SK-N-SH (cell line): ENCODE results near the gene ESF1. TPM values are rescaled to one million over a fixed set of nuclear protein-coding genes. Genes with fewer than 3 reads are reported as not detected.

Source experiments
- CTCF ChIA-PET: fragments of 300-600, 350-600 bp; formaldehyde crosslinking; extraction: SDS; loops from one replicate; lab custom pipeline; 2021; lab: Yijun Ruan, JAX
- POLR2A ChIA-PET: fragments of 350-600 bp; sonication (Branson Sonifier 250); formaldehyde crosslinking; extraction: SDS; loops from one replicate; lab custom pipeline; 2020; ENCODE audit warnings: antibody characterized with exemption, inconsistent platforms; lab: Yijun Ruan, JAX
- DNase-seq: peaks from one replicate; pipeline ENCODE4 v3.0.0; 2012
- H2AFZ ChIP-seq: fragments of 200-600 bp; sonication (generic); 2 replicates; pipeline ENCODE4 v1.8.1; 2016; ENCODE audit warnings: antibody characterized with exemption, mild to moderate bottlenecking, low read depth
- H3F3A ChIP-seq: fragments of 200-600 bp; sonication (generic); replicated peaks from 2 replicates; pipeline ENCODE3; 2016; ENCODE audit warnings: antibody characterized with exemption, mild to moderate bottlenecking; ENCODE audit not compliant: insufficient read depth
- H3K27ac ChIP-seq, 2 experiments: fragments of 200-500 bp in 1 of 2; fragments of 200-600 bp in 1 of 2; sonication (Bioruptor generic) in 1 of 2; sonication (generic), shearing (Covaris generic) in 1 of 2; 2 replicates each; pipeline versions ENCODE4 v1.5.1 to v1.6.1; 2014 to 2016; ENCODE audit warnings: low read depth in 2 of 2, inconsistent platforms in 1 of 2, low read length in 1 of 2, mild to moderate bottlenecking in 1 of 2, mixed read lengths in 1 of 2
- H3K27me3 ChIP-seq: fragments of 200-600 bp; sonication (generic), shearing (Covaris generic); 2 replicates; pipeline ENCODE4 v1.6.1; 2016; ENCODE audit warnings: mixed run types; ENCODE audit not compliant: insufficient read depth
- H3K36me3 ChIP-seq, 2 experiments: fragments of 200-500 bp in 1 of 2; fragments of 200-600 bp in 1 of 2; sonication (Bioruptor generic) in 1 of 2; sonication (generic) in 1 of 2; replicated peaks in 1 of 2; 2 replicates each; pipeline versions ENCODE3 to v1.5.1; 2014 to 2016; ENCODE audit warnings: low read length in 1 of 2, mild to moderate bottlenecking in 1 of 2; ENCODE audit not compliant: insufficient read depth in 2 of 2, control insufficient read depth in 1 of 2
- H3K4me1 ChIP-seq, 2 experiments: fragments of 200-500 bp in 1 of 2; fragments of 200-600 bp in 1 of 2; sonication (Bioruptor generic) in 1 of 2; sonication (generic), shearing (Covaris generic) in 1 of 2; 2 replicates each; pipeline versions ENCODE4 v1.5.1 to v1.6.1; 2014 to 2016; ENCODE audit warnings: low read depth in 1 of 2, low read length in 1 of 2, mixed run types in 1 of 2; ENCODE audit not compliant: insufficient read depth in 2 of 2, control insufficient read depth in 1 of 2
- H3K4me2 ChIP-seq: fragments of 200-600 bp; sonication (generic), shearing (Covaris generic); 2 replicates; pipeline ENCODE4 v1.6.1; 2017; ENCODE audit warnings: mixed run types
- H3K4me3 ChIP-seq, 2 experiments: fragments of 200-500 bp in 1 of 2; fragments of 200-600 bp in 1 of 2; sonication (Bioruptor generic) in 1 of 2; sonication (generic), shearing (Covaris generic) in 1 of 2; 2 replicates each; pipeline versions ENCODE4 v1.5.1 to v1.8.1; 2014 to 2016; ENCODE audit warnings: low read depth in 2 of 2, inconsistent platforms in 1 of 2, low read length in 1 of 2, mild to moderate bottlenecking in 1 of 2, mixed read lengths in 1 of 2, moderate library complexity in 1 of 2
- H3K79me2 ChIP-seq: fragments of 200-600 bp; sonication (generic); 2 replicates; pipeline ENCODE4 v1.8.1; 2017; ENCODE audit warnings: mild to moderate bottlenecking; ENCODE audit not compliant: insufficient read depth
- H3K9ac ChIP-seq: fragments of 200-600 bp; sonication (generic); 2 replicates; pipeline ENCODE4 v1.6.1; 2017; ENCODE audit warnings: mixed run types
- H3K9me2 ChIP-seq: fragments of 200-600 bp; sonication (generic); 2 replicates; pipeline ENCODE4 v1.6.1; 2017; ENCODE audit warnings: mixed run types
- H3K9me3 ChIP-seq: fragments of 200-600 bp; sonication (generic); 2 replicates; pipeline ENCODE4 v1.6.1; 2017; ENCODE audit warnings: mixed run types, mild to moderate bottlenecking, moderate library complexity
- H4K20me1 ChIP-seq: fragments of 200-600 bp; sonication (generic); 2 replicates; pipeline ENCODE4 v1.6.1; 2017; ENCODE audit warnings: mild to moderate bottlenecking, mixed run types; ENCODE audit not compliant: insufficient read depth
- CTCF ChIP-seq: fragments of 200-600 bp; sonication (generic); IDR thresholded peaks from 2 replicates; pipeline ENCODE4 v1.6.1; 2017; ENCODE audit warnings: antibody characterized with exemption, mild to moderate bottlenecking, moderate library complexity
- EP300 ChIP-seq, 2 experiments: IDR thresholded peaks; 2 replicates each; pipeline versions ENCODE4 v1.4.0 to v1.6.1; 2012; ENCODE audit warnings: borderline replicate concordance in 1 of 2, low read depth in 1 of 2, low read length in 1 of 2
- FOXM1 ChIP-seq: IDR thresholded peaks from 2 replicates; pipeline ENCODE4 v1.4.0; 2012; ENCODE audit warnings: low read depth, mild to moderate bottlenecking
- GABPA ChIP-seq: IDR thresholded peaks from 2 replicates; pipeline ENCODE4 v1.4.0; 2012; ENCODE audit warnings: low read depth, mild to moderate bottlenecking
- IRF3 ChIP-seq: fragments of 150-350 bp; IDR thresholded peaks from 2 replicates; pipeline ENCODE4 v1.6.1; 2016; ENCODE audit warnings: mild to moderate bottlenecking, low read depth, low read length
- JUND ChIP-seq: IDR thresholded peaks from 2 replicates; pipeline ENCODE4 v1.4.0; 2012
- MAX ChIP-seq: IDR thresholded peaks from 2 replicates; pipeline ENCODE4 v1.4.0; 2012; ENCODE audit warnings: low read depth
- MXI1 ChIP-seq: IDR thresholded peaks from 2 replicates; pipeline ENCODE4 v1.6.1; 2012; ENCODE audit warnings: mild to moderate bottlenecking, low read depth, low read length, improper control_type of control experiment
- RAD21 ChIP-seq: IDR thresholded peaks from 2 replicates; pipeline ENCODE4 v1.6.1; 2012; ENCODE audit warnings: mild to moderate bottlenecking, low read length
- REST ChIP-seq: IDR thresholded peaks from 2 replicates; pipeline ENCODE4 v1.6.1; 2012; ENCODE audit warnings: mild to moderate bottlenecking, low read depth, low read length, moderate library complexity
- RFX5 ChIP-seq: IDR thresholded peaks from 2 replicates; pipeline ENCODE4 v1.6.1; 2012; ENCODE audit warnings: mild to moderate bottlenecking, improper control_type of control experiment, low read length
- RXRA ChIP-seq: IDR thresholded peaks from 2 replicates; pipeline ENCODE4 v1.4.0; 2012; ENCODE audit warnings: low read depth, mild to moderate bottlenecking, borderline replicate concordance
- SIN3A ChIP-seq: IDR thresholded peaks from 2 replicates; pipeline ENCODE4 v1.6.1; 2012; ENCODE audit warnings: low read depth, mild to moderate bottlenecking, low read length, moderate library complexity, borderline replicate concordance
- SMC3 ChIP-seq: IDR thresholded peaks from 2 replicates; pipeline ENCODE4 v1.6.1; 2012; ENCODE audit warnings: low read depth, low read length, improper control_type of control experiment
- WGBS: methylation state at CpG from one replicate; pipeline ENCODE4 v1.1.6; 2017; ENCODE audit warnings: low lambda C conversion rate; 5-methylcytosine and 5-hydroxymethylcytosine counted together
- polyA plus RNA-seq, 3 experiments: library from polyadenylated mRNA; depleted of rRNA; stranded (reverse); fragments of >200 nt; gene quantifications; 2 replicates each; pipeline ENCODE4 v1.2.3, GENCODE V29; 2012

The ESF1 gene
- polyA plus RNA-seq, 1 of the 3 experiments (the other 2 are of a cell fraction) = 1.4 TPM

- POLR2A ChIA-PET = no interaction called here
These were observed 12.8 kb downstream of the ESF1 start for GRCh38 chr20:13771853-13772453.

GRCh38 chr20:13770141-13770540, 14.6 kb downstream of the ESF1 start:
- H4K20me1 ChIP-seq = no peaks in the 10 kb centered on the region
- CTCF ChIA-PET = interaction anchor here (2.1 to 4.4 kb wide), 3 partner anchors 223 to 445 kb away, joined by 8 to 34 read pairs (median 9); no protein-coding TSS in a partner anchor
- H3K27me3 ChIP-seq = no peaks in the 10 kb centered on the region
- H3K4me3 ChIP-seq = no peak overlapping the region
- H3K27ac ChIP-seq = no peak overlapping the region
- H3K9me3 ChIP-seq = no peaks in the 10 kb centered on the region
- WGBS = 84% methylated on average over 5 of the region's 5 CpGs
- peaks cover 15% of the 10 kb centered on the region for H3F3A ChIP-seq
- POLR2A ChIA-PET = interaction anchor here (0.8 kb wide), 1 partner anchor 14 kb away, joined by 5 read pairs; the partner anchor contains the start of genes ESF1 and NDUFAF5
- peaks cover 0 to 12% of the 10 kb centered on the region in 2 experiments; a peak in 1 of 4 replicates for H3K4me1 ChIP-seq
- no peak for DNase-seq
- H3K79me2 ChIP-seq = no peaks in the 10 kb centered on the region
- no peak overlapping the region for H3K9ac ChIP-seq
- no peak overlapping the region for H3K4me2 ChIP-seq
- peaks cover 71 to 84% of the 10 kb centered on the region in 2 experiments for H3K36me3 ChIP-seq
- no peaks in the 10 kb centered on the region for H3K9me2 ChIP-seq
- H2AFZ ChIP-seq = no peak overlapping the region
- TF ChIP-seq JUND = no peak
- no peak for TF ChIP-seq RFX5
- no peak for TF ChIP-seq MXI1
- no peak for TF ChIP-seq SIN3A
- no peak for TF ChIP-seq IRF3
- TF ChIP-seq RXRA = no peak
- no peak for TF ChIP-seq REST
- no peak for TF ChIP-seq MAX
- TF ChIP-seq FOXM1 = no peak
- no peak for TF ChIP-seq RAD21
- no peak for TF ChIP-seq GABPA

More at GRCh38 chr20:13771853-13772453, 12.8 kb downstream of the ESF1 start:
- CTCF ChIA-PET = interaction anchor here (0.8 to 4.4 kb wide), 29 partner anchors 9 to 652 kb away, joined by 3 to 34 read pairs (median 4); partner anchors contain the start of genes ESF1 and NDUFAF5
- 16% methylated on average over 4 of the region's 4 CpGs for WGBS
- Histone ChIP-seq H3K9me3 (no peaks in the 10 kb centered on the region), H3K79me2 (no peaks in the 10 kb centered on the region), H2AFZ (no peak overlapping the region), H3K4me1 (peaks cover 0 to 12% of the 10 kb centered on the region in 2 experiments; a peak in 1 of 4 replicates), H3K27me3 (no peaks in the 10 kb centered on the region), H3K4me3 (no peak overlapping the region), H3K9ac (no peak overlapping the region), H3K4me2 (no peak overlapping the region), H4K20me1 (no peaks in the 10 kb centered on the region), H3K9me2 (no peaks in the 10 kb centered on the region), H3K36me3 (peaks cover 71 to 84% of the 10 kb centered on the region in 2 experiments), H3F3A (peaks cover 15% of the 10 kb centered on the region), H3K27ac (0 out of 4 replicates have a peak overlapping the region, but pooled peaks of 1 of the 2 experiments have one; percentile 12)
- DNase-seq = peak; percentile 50
- TF ChIP-seq EP300 (IDR thresholded peaks at IDR 0.05; ENCODE audit: borderline replicate concordance in 1 of 2, low read depth in 1 of 2, low read length in 1 of 2) (no peak), CTCF (peak; percentile 71), RAD21 (peak; percentile 61), SMC3 (0 out of 2 replicates have a peak, but pooled peaks have one; percentile 18), JUND (no peak)
